Psoas muscle (tissue), 8 donors: ENCODE measurements around the gene SPRED1. TPM values are rescaled to one million over a fixed set of nuclear protein-coding genes. Genes with fewer than 3 reads are reported as not detected.
A peak's percentile ranks its signal among the peaks of the same experiment; 100 is the strongest.

ENCODE experiments used
- ATAC-seq, 4 donors: fragments of 200-7000 bp; cut with Tn5 transposase; one replicate each; pipeline ENCODE4 v1.9.1; 2020; ENCODE audit warnings: moderate library complexity in 3 of 4, mild to moderate bottlenecking in 2 of 4
- DNase-seq, 2 donors: peaks; one replicate each; pipeline ENCODE4 v3.0.0-alpha.2; 2020
- H3K27ac ChIP-seq: fragments of 200-600 bp; one replicate; pipeline ENCODE4 v1.8.0; 2022
- H3K27me3 ChIP-seq, 3 donors: fragments of 200-600 bp in 1 of 3; one replicate each; pipeline versions ENCODE4 v1.6.1 to v1.8.0; 2013 to 2022; ENCODE audit warnings: low read length in 2 of 3, mild to moderate bottlenecking in 2 of 3, moderate library complexity in 1 of 3; ENCODE audit not compliant: insufficient read depth in 3 of 3
- H3K36me3 ChIP-seq, 2 donors: fragments of 200-600 bp in 1 of 2; one replicate each; pipeline versions ENCODE4 v1.6.1 to v1.8.0; 2013 to 2022; ENCODE audit warnings: low read depth in 1 of 2, mild to moderate bottlenecking in 1 of 2, moderate library complexity in 1 of 2; ENCODE audit not compliant: insufficient read depth in 1 of 2
- H3K4me1 ChIP-seq: fragments of 200-600 bp; one replicate; pipeline ENCODE4 v1.8.0; 2022
- H3K4me3 ChIP-seq: fragments of 200-600 bp; one replicate; pipeline ENCODE4 v1.8.0; 2022; ENCODE audit warnings: mild to moderate bottlenecking
- H3K9me3 ChIP-seq: fragments of 200-600 bp; one replicate; pipeline ENCODE4 v1.8.0; 2022
- CTCF ChIP-seq: fragments of 200-600 bp; IDR thresholded peaks from one replicate; pipeline ENCODE4 v1.8.0; 2022; ENCODE audit warnings: antibody characterized with exemption
- WGBS, 3 donors: extraction: QIAGEN DNeasy Blood & Tissue Kit; methylation state at CpG; one replicate each; pipeline versions ENCODE4 v1.1.6 to v1.1.7; 2013; 5-methylcytosine and 5-hydroxymethylcytosine counted together
- intact Hi-C, 2 donors: fragments of 100-400 bp; cut with DNase I; formaldehyde crosslinking; loops; one replicate each; pipeline versions ENCODE4 v1.11.0 to v1.14.2; 2022
- polyA plus RNA-seq, 3 donors: library from polyadenylated mRNA; stranded (reverse); fragments of 200-250 nt; gene quantifications; one replicate each; pipeline ENCODE4 v1.2.3, GENCODE V29; 2013
- total RNA-seq, 4 donors: library from RNA; stranded (reverse); fragmentation: NEBNext Ultra II Directional in 2 of 4; extraction: Animal tissue kit (Norgen Biotek cat#: 25700) in 2 of 4; gene quantifications; one replicate each; pipeline versions ENCODE4 v1.2.1 to v1.2.4, GENCODE V29; 2021 to 2023
- donor health status: healthy with polysubstance abuse.
- donor health status: DM: no; HTN: no; CAD: no; lungs with moderate emphysema.
- donor health status: Bipolar disorder and iron deficiency.
- donor health status: healthy.
- donor health status: DM: yes; HTN: yes; CAD: no.
- donor health status: DM: no; HTN: no; CAD: no.
- donor health status: DM: no; HTN: no; CAD: no.
- donor health status: DM: yes; HTN: yes; CAD: no.

Gene SPRED1
- total and polyA plus RNA-seq, 7 donors = 0.98 to 7.1 (median 4.2) TPM

- Histone ChIP-seq H3K27me3 (no peaks in the 10 kb centered on the region), H3K9me3 (no peaks in the 10 kb centered on the region), H3K27ac (no peak overlapping the region), H3K4me1 (no peaks in the 10 kb centered on the region), H3K4me3 (no peak overlapping the region), H3K36me3 (no peaks in the 10 kb centered on the region)
- DNase-seq = no peak
- intact Hi-C loops = loop anchor here in 1 of 2 donors (10.0 kb wide), 1 partner anchor 134 kb away; no protein-coding TSS in a partner anchor
- 58 to 79% (median 72%) methylated on average over 2 of the region's 2 CpGs for WGBS, 3 donors
- no peak for TF ChIP-seq CTCF
- ATAC-seq = no peak
These were observed 6.5 kb downstream of the SPRED1 start for GRCh38 chr15:38259134-38259533.

- Histone ChIP-seq H3K27me3 (no peaks in the 10 kb centered on the region), H3K9me3 (no peaks in the 10 kb centered on the region), H3K27ac (no peak overlapping the region), H3K4me3 (no peak overlapping the region), H3K36me3 (no peaks in the 10 kb centered on the region), H3K4me1 (no peaks in the 10 kb centered on the region)
- DNase-seq = no peak
- TF ChIP-seq CTCF = no peak
- intact Hi-C loops = loop anchor here in 1 of 2 donors (10.0 kb wide), 1 partner anchor 65 kb away; no protein-coding TSS in a partner anchor
- ATAC-seq = no peak
- 58 to 71% (median 59%) methylated on average over 2 of the region's 2 CpGs for WGBS, 3 donors
These were observed 7.4 kb downstream of the SPRED1 start for GRCh38 chr15:38260077-38260476.

GRCh38 chr15:38263251-38263650 lies 10.6 kb downstream of the SPRED1 start:
- Histone ChIP-seq H3K4me1 (no peaks in the 10 kb centered on the region), H3K36me3 (no peaks in the 10 kb centered on the region), H3K4me3 (no peak overlapping the region), H3K27me3 (no peaks in the 10 kb centered on the region), H3K9me3 (no peaks in the 10 kb centered on the region), H3K27ac (no peak overlapping the region)
- WGBS, 3 donors = 96 to 98% (median 96%) methylated on average over 3 of the region's 3 CpGs
- no peak for DNase-seq
- ATAC-seq = no peak
- intact Hi-C loops = loop anchor here in 1 of 2 donors (10.0 kb wide), 1 partner anchor 62 kb away; no protein-coding TSS in a partner anchor
- no peak for TF ChIP-seq CTCF

- Histone ChIP-seq H3K27ac (no peak overlapping the region), H3K27me3 (no peaks in the 10 kb centered on the region), H3K9me3 (no peaks in the 10 kb centered on the region), H3K4me3 (no peak overlapping the region), H3K4me1 (no peaks in the 10 kb centered on the region), H3K36me3 (no peaks in the 10 kb centered on the region)
- intact Hi-C loops = loop anchor here in 1 of 2 donors (10.0 kb wide), 1 partner anchor 61 kb away; no protein-coding TSS in a partner anchor
- DNase-seq = no peak
- no peak for TF ChIP-seq CTCF
- 60 to 89% (median 66%) methylated on average over 3 of the region's 3 CpGs for WGBS, 3 donors
- ATAC-seq = peak in 3 of 4 donors; percentile 27 to 44 (median 28)
These were observed 11.4 kb downstream of the SPRED1 start for GRCh38 chr15:38263996-38264395.
